Spleen (tissue), 11 donors: ENCODE results near the gene MSX2. TPM values are rescaled to one million over a fixed set of nuclear protein-coding genes. Genes with fewer than 3 reads are reported as not detected.

ENCODE experiments used
- DNase-seq: peaks from one replicate; pipeline ENCODE4 v3.0.0-alpha.2; 2020
- H3K27ac ChIP-seq, 8 donors: fragments of 200-600 bp; sonication (generic) in 7 of 8; 1 replicate in 4 of 8; 2 replicates in 4 of 8; pipeline versions ENCODE4 v1.5.0 to v1.8.0; 2016 to 2021; ENCODE audit warnings: inconsistent platforms in 4 of 8, mild to moderate bottlenecking in 4 of 8, moderate library complexity in 1 of 8
- H3K27me3 ChIP-seq, 7 donors: fragments of 200-600 bp; sonication (generic) in 6 of 7; replicated peaks in 1 of 7; 1 replicate in 4 of 7; 2 replicates in 3 of 7; pipeline versions ENCODE4 v1.5.0 to v1.8.0; 2016 to 2021; ENCODE audit warnings: inconsistent platforms in 3 of 7, mild to moderate bottlenecking in 1 of 7
- H3K36me3 ChIP-seq, 6 donors: fragments of 200-600 bp; sonication (generic) in 5 of 6; 1 replicate in 4 of 6; 2 replicates in 2 of 6; pipeline versions ENCODE4 v1.5.0 to v1.8.0; 2016 to 2021; ENCODE audit warnings: inconsistent platforms in 2 of 6
- H3K4me1 ChIP-seq, 6 donors: fragments of 200-600 bp; sonication (generic) in 5 of 6; 1 replicate in 3 of 6; 2 replicates in 3 of 6; pipeline versions ENCODE4 v1.5.0 to v1.8.0; 2016 to 2021; ENCODE audit warnings: inconsistent platforms in 3 of 6
- H3K4me3 ChIP-seq, 8 donors: fragments of 200-600 bp; sonication (generic) in 7 of 8; 1 replicate in 4 of 8; 2 replicates in 4 of 8; pipeline versions ENCODE4 v1.5.0 to v1.8.0; 2016 to 2021; ENCODE audit warnings: inconsistent platforms in 4 of 8, mild to moderate bottlenecking in 4 of 8, moderate library complexity in 2 of 8
- H3K9me3 ChIP-seq, 8 donors: fragments of 200-600 bp; sonication (generic) in 7 of 8; 1 replicate in 4 of 8; 2 replicates in 4 of 8; pipeline versions ENCODE4 v1.5.0 to v1.8.0; 2016 to 2021; ENCODE audit warnings: inconsistent platforms in 4 of 8
- POLR2A ChIP-seq, 3 donors: fragments of 450-650 bp; IDR thresholded peaks; one replicate each; pipeline ENCODE4 v1.5.1; 2017; ENCODE audit warnings: antibody characterized with exemption in 3 of 3, mild to moderate bottlenecking in 1 of 3
- POLR2AphosphoS5 ChIP-seq, 3 donors: sonication (generic); formaldehyde crosslinking; IDR thresholded peaks; one replicate each; pipeline ENCODE4 v1.5.1; 2017; ENCODE audit warnings: antibody characterized with exemption in 3 of 3
- WGBS, 5 donors: extraction: QIAGEN DNeasy Blood & Tissue Kit in 3 of 5; methylation state at CpG; one replicate each; pipeline versions ENCODE4 v1.1.5 to v1.1.7; 2013 to 2018; 5-methylcytosine and 5-hydroxymethylcytosine counted together
- intact Hi-C: fragments of 100-400 bp; cut with DNase I; formaldehyde crosslinking; loops from one replicate; pipeline ENCODE4 v1.15.0; 2023; ENCODE audit warnings: low total_unique reads
- polyA plus RNA-seq, 3 donors: library from polyadenylated mRNA; stranded (reverse); fragments of 200-250 nt; gene quantifications; one replicate each; pipeline ENCODE4 v1.2.1, GENCODE V29; 2013
- total RNA-seq, 7 donors: library from RNA; depleted of rRNA in 3 of 7; stranded (reverse); fragments of >200 nt in 3 of 7; fragmentation: NEBNext Ultra II Directional in 4 of 7; extraction: Animal tissue kit (Norgen Biotek cat#: 25700) in 4 of 7; gene quantifications; one replicate each; pipeline versions ENCODE4 v1.1.0 to v1.2.1, GENCODE V29; 2016 to 2021
- TF ChIP-seq, protein P1 (sequence below), 11 experiments: fragments of 200-600 bp in 7 of 11; fragments of 450-650 bp in 4 of 11; sonication (generic) in 4 of 11; IDR thresholded peaks in 8 of 11; conservative IDR thresholded peaks in 3 of 11; 1 replicate in 7 of 11; 2 replicates in 4 of 11; pipeline versions ENCODE4 v1.4.0 to v1.8.0; 2016 to 2021; ENCODE audit warnings: antibody characterized with exemption in 11 of 11, inconsistent platforms in 4 of 11, mild to moderate bottlenecking in 1 of 11
- donor health status: healthy with polysubstance abuse.
- donor health status: DM: no; HTN: no; CAD: no; lungs with moderate emphysema.
- donor health status: DM: no; HTN: no; CAD: no.
- donor health status: Bipolar disorder and iron deficiency.
- donor health status: healthy.
- donor health status: DM: no; HTN: no; CAD: no.
- donor health status: DM: yes; HTN: yes; CAD: no.

The MSX2 gene
- total and polyA plus RNA-seq, 10 donors = 0.11 to 3.2 (median 0.36) TPM

DNA sequence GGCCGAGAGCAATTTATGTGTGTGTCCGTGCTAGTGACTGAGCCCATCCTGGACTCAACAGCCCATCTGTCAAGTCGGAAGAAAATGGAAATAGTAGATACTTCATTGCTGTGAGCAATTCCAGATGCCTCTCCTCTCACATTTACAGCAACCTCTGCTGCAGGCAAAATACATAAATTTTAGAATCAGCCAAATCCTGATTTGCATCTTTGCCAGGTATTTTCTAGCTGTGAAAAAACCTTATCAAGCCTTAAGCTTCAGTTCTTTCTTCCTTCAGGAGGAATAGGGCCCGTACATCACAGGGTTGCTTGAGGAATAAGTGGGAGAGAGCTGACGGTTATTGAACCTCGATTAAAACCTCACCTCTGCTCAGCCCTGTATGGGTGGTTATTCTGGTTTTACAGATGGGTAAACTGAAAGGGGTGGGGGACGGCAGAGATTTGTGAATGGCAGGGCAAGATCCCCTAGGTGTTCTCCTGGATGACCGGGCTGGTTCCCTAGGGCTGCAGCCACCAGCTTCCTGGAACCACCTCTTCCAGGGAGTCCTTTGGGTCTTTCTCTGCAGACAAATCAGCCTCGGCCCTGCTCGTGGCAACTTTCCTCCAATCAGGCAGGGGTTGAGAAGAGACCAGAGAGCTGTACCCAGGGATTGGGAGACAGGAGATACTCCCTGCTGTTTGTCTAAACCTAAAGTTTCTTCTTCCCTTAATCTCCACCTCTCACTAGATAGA, 5.3 kb upstream of the MSX2 start:
- H3K36me3 ChIP-seq = no peaks in the 10 kb centered on the region
- no peak overlapping the region for H3K4me3 ChIP-seq
- H3K27me3 ChIP-seq = peaks cover 0 to 99% (median 77%) of the 10 kb centered on the region in 7 donors
- no peaks in the 10 kb centered on the region for H3K9me3 ChIP-seq
- intact Hi-C loops = no loop called here
- TF ChIP-seq, protein P1, sequence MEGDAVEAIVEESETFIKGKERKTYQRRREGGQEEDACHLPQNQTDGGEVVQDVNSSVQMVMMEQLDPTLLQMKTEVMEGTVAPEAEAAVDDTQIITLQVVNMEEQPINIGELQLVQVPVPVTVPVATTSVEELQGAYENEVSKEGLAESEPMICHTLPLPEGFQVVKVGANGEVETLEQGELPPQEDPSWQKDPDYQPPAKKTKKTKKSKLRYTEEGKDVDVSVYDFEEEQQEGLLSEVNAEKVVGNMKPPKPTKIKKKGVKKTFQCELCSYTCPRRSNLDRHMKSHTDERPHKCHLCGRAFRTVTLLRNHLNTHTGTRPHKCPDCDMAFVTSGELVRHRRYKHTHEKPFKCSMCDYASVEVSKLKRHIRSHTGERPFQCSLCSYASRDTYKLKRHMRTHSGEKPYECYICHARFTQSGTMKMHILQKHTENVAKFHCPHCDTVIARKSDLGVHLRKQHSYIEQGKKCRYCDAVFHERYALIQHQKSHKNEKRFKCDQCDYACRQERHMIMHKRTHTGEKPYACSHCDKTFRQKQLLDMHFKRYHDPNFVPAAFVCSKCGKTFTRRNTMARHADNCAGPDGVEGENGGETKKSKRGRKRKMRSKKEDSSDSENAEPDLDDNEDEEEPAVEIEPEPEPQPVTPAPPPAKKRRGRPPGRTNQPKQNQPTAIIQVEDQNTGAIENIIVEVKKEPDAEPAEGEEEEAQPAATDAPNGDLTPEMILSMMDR (IDR thresholded peaks at IDR 0.05 in 8 of 11, conservative IDR thresholded peaks at IDR 0.05 in 3 of 11) = no peak
- TF ChIP-seq POLR2A (IDR thresholded peaks at IDR 0.05) (no peak), POLR2AphosphoS5 (IDR thresholded peaks at IDR 0.05) (no peak)
- WGBS, 5 donors = 16 to 30% (median 26%) methylated on average over 10 of the region's 10 CpGs
- H3K27ac ChIP-seq = no peak overlapping the region
- H3K4me1 ChIP-seq = peaks cover 0 to 28% (median 6%) of the 10 kb centered on the region in 6 donors
- no peak for DNase-seq

DNA sequence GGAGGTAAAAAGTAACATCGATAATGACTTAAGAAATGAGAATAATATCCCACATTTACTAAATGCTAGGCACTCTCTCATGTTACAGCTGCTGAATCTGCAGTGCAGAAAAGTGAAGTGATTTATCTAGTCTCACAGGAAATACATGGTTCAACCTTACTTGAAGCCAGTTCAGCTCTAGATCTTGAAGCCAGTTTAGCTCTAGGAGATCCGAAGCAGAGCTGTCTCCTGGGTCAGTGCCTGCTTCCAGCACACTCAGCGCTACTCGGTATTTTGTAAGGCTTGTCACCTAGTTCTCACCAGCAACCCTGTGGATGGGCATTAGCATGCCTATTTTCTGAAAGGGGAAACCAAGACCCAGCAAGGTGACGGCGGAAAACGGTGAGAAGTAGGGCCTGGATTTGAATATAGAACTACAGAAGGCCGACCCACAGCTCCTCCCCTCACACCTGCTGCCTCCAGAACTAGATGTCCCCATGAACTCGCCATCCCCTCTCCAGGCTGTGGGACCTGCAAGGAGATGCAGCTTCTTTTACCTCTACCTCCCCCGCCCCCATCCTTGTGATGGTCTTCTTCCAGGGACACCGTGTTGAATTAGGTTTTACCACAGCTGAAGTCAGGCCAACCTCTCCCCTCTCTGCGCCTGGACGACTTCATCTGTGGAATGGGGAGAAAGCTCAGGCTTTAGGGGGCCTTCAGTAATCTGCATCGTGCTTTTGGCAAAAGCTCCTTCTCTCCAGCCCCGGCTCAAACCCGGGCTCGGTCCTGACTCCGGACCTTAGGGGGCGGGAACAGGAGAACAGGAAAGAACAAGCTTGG, 4.4 kb upstream of the MSX2 start:
- Histone ChIP-seq H3K27me3 (peaks cover 0 to 100% (median 83%) of the 10 kb centered on the region in 7 donors), H3K9me3 (no peaks in the 10 kb centered on the region), H3K36me3 (no peaks in the 10 kb centered on the region), H3K4me1 (peaks cover 0 to 37% (median 13%) of the 10 kb centered on the region in 6 donors), H3K4me3 (no peak overlapping the region), H3K27ac (no peak overlapping the region)
- TF ChIP-seq POLR2AphosphoS5 (IDR thresholded peaks at IDR 0.05) (no peak), POLR2A (IDR thresholded peaks at IDR 0.05) (no peak)
- TF ChIP-seq, protein P1 (IDR thresholded peaks at IDR 0.05 in 8 of 11, conservative IDR thresholded peaks at IDR 0.05 in 3 of 11) = no peak
- no peak for DNase-seq
- WGBS, 5 donors = 12 to 26% (median 14%) methylated on average over 19 of the region's 19 CpGs
- intact Hi-C loops = no loop called here

DNA sequence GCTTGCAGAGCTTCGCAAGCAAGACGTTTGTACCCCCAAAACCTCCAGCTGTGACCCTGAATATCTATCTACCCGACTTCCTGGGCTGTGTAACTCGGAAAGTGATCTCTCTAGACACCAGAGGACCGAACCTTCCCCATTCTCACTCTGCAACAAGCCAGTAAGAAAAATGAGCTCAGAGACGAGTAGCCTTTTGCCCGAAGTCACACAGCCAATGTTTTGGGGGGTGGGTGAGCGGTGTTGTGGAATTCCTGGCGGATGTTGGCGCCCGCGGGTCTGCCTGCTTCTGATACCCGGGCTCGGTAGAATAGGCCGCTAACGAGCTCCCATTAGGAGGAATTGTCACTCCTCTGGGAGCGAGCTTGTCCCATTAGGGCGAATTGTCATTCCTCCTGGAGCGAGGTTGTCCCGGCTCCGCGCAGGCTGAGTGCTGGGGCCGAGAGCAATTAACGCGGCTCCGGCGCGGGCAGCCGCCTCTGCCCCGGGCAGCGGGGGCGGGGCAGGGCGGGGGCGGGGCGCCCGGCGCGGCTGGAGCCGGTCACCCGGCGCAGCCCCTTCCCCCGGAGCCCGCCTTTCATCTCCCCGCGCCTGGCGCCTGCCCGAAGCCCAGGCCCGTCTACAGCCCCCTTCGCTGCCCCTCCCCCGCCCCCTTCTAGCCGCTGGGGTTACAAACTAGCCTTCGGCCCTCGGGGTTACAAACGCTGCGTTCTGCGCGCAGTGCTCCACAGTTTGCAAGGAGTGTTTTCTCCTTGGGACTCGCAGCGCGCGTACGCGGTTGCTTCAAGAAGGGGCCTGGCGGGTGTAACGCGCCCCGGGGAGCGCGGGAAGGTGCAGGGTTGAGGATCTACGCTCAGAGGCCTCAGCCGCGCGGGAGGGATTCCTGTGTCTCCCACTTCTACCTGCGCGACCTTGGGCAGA, 3.5 kb upstream of the MSX2 start:
- peaks cover 0 to 44% (median 15%) of the 10 kb centered on the region in 6 donors for H3K4me1 ChIP-seq
- TF ChIP-seq POLR2AphosphoS5 (IDR thresholded peaks at IDR 0.05) = no peak
- TF ChIP-seq, protein P1 (IDR thresholded peaks at IDR 0.05 in 8 of 11, conservative IDR thresholded peaks at IDR 0.05 in 3 of 11) = no peak
- TF ChIP-seq POLR2A (IDR thresholded peaks at IDR 0.05) = no peak
- H3K27ac ChIP-seq = no peak overlapping the region
- peak overlapping the region in 2 of 8 donors; percentile 15 to 42 for H3K4me3 ChIP-seq
- no peaks in the 10 kb centered on the region for H3K9me3 ChIP-seq
- no peak for DNase-seq
- intact Hi-C loops = no loop called here
- peaks cover 0 to 100% (median 92%) of the 10 kb centered on the region in 7 donors for H3K27me3 ChIP-seq
- H3K36me3 ChIP-seq = no peaks in the 10 kb centered on the region
- WGBS, 5 donors = 2 to 11% (median 5%) methylated on average over 63 to 75 of the region's 75 CpGs
